ENCODE data around the gene ILDR1.

ILDR1 gene

DNA sequence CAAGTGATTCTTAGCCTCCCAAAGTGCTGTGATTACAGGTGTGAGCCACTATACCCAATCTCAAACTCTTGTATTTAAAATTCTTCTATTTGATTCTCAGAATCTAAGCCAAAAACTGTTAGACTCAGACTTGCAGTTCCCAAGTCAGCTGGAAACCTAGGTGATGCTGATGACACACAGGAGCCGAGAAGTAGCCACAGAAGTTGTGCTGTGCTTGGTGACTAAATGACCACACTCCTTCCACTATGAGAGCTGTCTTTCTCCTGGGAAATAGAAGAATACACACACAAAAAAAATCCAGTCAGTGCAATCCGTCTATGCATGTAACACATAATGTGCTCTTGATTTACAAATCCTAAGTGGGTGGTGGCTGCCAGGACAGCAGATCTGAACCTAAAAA is 33.9 kb downstream of the ILDR1 start:
- ATAC-seq (peak; percentile 96), DNase-seq (ENCODE audit: low spot score in 2 of 2) (no peak)
- Mint-ChIP-seq H3K9me3 (peaks cover 13% of the 10 kb centered on the region), H3K36me3 (no peaks in the 10 kb centered on the region), H3K4me3 (no peak overlapping the region), H3K4me1 (peaks cover 7% of the 10 kb centered on the region), H3K27ac (peak overlapping the region; percentile 1)

DNA sequence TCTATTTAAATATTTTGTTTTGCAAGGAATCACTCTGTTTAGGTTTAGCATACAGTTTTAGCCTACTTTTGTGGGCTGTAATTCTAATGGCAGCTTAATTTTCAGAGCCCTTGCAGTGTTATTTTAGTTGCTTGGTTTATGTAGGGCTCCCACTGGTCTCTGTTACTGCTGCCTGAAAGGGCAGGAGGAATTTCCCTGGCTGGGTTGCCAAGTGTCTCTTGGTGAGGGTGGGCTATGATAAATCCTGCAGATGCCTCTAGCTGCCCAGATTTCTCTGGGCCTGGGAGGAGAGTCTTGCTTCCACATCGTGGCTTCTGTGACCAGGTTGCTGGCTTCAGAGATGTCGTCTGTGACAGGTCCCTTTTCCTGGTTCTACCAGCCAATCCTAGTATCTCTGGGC is 36.2 kb downstream of the ILDR1 start:
- Mint-ChIP-seq H3K36me3 (no peaks in the 10 kb centered on the region), H3K4me3 (no peak overlapping the region)
- DNase-seq (ENCODE audit: low spot score in 2 of 2) = no peak

DNA sequence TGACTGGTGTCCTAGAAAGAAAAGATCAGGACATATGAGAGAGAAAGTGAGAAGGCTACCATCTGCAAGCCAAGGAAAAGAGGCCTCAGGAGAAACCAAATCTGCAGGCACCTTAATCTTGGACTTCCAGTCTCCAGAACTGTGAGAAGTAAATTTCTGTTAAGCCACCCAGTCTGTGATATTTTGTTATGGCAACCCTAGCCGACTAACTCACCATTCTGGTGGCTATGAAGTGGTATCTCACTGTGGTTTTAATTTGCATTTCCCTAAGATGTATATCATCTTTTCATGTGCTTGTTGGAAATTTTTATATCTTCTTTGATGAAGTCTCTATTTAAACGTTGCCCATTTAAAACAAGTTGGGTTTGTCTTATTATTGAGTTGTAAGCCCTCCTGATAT is 40.6 kb downstream of the ILDR1 start:
- ATAC-seq (peak; percentile 34), DNase-seq (ENCODE audit: low spot score in 2 of 2) (no peak)
- no peaks in the 10 kb centered on the region for H3K36me3 Mint-ChIP-seq
- no peak overlapping the region for H3K27ac Mint-ChIP-seq
- peaks cover 22% of the 10 kb centered on the region for H3K9me3 Mint-ChIP-seq
- H3K4me1 Mint-ChIP-seq = no peaks in the 10 kb centered on the region
- H3K4me3 Mint-ChIP-seq = no peak overlapping the region

More for the DNA sequence above, 36.2 kb downstream of the ILDR1 start:
- Mint-ChIP-seq H3K27ac (no peak overlapping the region), H3K4me1 (peaks cover 7% of the 10 kb centered on the region), H3K9me3 (peaks cover 13% of the 10 kb centered on the region)
- ATAC-seq = no peak

DNA sequence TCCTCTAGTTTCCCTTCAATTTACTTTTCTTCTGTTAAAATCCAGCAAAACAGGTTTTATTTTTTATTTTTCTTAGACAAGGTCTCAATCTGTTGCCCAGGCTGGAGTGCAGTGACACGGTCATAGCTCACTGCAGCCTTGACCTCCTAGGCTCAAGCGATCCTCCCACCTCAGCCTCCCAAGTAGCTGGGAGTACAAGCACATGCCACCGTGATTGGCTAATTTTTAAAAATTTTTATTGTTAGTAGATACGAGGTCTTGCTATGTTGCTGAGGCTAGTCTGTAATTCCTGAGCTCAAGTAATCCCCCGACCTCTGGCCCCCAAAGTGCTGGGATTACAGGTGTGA is 41.6 kb downstream of the ILDR1 start:
- Mint-ChIP-seq H3K36me3 (no peaks in the 10 kb centered on the region), H3K4me1 (no peaks in the 10 kb centered on the region), H3K27ac (no peak overlapping the region), H3K4me3 (no peak overlapping the region), H3K9me3 (peaks cover 22% of the 10 kb centered on the region)
- DNase-seq (ENCODE audit: low spot score in 2 of 2) (no peak), ATAC-seq (no peak)

DNA sequence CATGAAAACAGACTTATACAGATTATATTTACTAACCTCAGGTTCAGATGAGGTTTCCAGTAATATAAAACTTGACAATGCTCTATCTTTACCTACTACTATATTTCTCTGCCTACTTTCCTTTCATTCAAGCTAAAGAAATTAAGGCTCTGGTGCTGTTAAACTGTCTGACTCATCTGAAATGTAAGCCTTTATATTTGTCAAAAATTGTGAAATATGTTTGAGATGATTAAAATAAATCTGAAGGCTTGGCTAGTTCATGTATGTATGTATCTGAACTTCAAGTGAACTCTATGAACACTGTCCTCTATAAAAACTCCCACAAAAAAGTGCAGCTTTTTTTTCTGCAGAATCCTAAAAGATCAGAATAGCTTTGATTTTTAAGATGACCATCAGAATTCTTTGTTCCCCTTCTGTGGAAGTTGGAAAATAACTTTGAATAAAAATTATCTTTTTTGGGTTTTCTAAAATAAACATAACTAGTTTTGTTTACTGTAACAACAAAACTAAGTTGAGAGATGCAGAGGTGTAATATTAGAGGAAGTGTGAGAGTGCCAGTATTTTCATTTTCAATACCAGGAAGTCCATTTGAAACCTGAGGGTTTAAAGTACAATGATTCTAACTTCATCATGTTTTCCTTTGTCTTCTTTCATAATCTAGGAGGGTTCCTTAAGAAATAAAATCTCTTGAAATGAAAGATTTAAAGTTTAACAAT is 42.2 kb downstream of the ILDR1 start:
- DNase-seq (ENCODE audit: low spot score in 2 of 2) (no peak), ATAC-seq (no peak)
- no peak overlapping the region for H3K4me3 Mint-ChIP-seq
- peaks cover 18% of the 10 kb centered on the region for H3K9me3 Mint-ChIP-seq
- H3K27ac Mint-ChIP-seq = no peak overlapping the region
- no peaks in the 10 kb centered on the region for H3K36me3 Mint-ChIP-seq
- H3K4me1 Mint-ChIP-seq = no peaks in the 10 kb centered on the region

DNA sequence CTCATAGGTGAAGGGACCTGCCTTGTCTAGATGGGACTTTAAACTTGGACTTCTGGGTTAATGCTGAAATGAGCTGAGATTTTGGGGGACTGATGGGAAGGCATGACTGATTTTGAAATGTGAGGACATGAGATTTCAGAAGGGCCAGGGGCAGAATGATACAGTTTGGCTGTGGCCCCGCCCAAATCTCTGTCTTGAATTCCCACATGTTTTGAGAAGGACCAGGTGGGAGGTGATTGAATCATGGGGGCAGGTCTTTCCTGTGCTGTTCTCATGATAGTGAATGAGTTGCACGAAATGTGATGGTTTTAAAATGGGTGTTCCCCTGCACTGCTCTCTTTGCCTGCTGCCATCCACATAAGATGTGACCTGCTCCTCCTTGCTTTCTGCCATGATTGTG is 42.8 kb downstream of the ILDR1 start:
- H3K36me3 Mint-ChIP-seq = no peaks in the 10 kb centered on the region
- DNase-seq (ENCODE audit: low spot score in 2 of 2) (no peak), ATAC-seq (no peak)
- H3K4me1 Mint-ChIP-seq = no peaks in the 10 kb centered on the region
- H3K9me3 Mint-ChIP-seq = peaks cover 15% of the 10 kb centered on the region
- H3K4me3 Mint-ChIP-seq = no peak overlapping the region
- no peak overlapping the region for H3K27ac Mint-ChIP-seq

DNA sequence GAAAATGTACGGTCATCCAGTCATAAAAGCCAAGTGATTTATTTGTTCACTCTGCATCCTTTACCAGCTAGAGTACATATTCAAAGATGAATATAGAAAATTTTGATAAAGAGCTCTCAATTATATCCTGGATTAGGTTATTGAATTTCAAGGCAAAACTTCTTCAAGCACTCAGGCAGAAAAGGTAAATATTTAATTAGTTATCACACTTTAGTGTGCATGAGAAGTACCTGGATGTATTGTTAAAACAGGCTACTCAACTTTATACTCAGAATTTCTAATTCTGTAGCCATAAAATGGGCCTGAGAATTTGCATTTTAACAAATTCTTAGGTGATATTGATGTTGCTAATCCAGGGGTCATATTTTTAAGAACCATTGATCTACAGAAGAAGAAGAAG is 45.3 kb downstream of the ILDR1 start:
- Mint-ChIP-seq H3K36me3 (no peaks in the 10 kb centered on the region), H3K27ac (no peak overlapping the region), H3K4me1 (no peaks in the 10 kb centered on the region), H3K4me3 (no peak overlapping the region), H3K9me3 (peaks cover 9% of the 10 kb centered on the region)
- no peak for ATAC-seq
- no peak for DNase-seq (ENCODE audit: low spot score in 2 of 2)

DNA sequence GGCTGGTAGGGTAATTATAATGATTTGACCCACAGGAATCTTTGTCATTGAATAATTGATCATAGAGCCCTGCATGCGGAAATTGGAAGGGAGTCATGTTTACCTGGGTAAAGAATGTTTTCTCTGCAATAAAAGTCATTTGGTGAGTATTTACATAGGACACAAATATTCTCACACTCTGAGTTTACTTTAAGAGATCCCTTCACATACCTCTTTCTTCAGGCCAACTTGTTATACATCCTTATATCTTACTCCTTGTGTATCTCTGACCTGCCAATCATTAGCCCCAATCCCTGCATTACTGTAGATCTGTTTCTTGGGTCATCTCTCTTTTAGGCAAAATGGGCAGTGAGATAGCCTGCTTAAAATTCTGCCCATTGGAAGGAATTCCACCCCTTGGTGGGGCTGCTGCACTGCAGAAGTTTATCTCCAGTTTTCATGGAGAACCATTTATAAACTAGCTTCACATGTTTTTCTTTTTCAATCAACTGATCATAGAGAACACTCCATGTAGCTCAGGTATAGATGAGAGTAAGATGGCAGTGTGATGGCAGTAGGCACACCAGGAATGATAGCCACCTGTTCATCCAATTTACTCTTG is 46.2 kb downstream of the ILDR1 start:
- ATAC-seq (no peak), DNase-seq (ENCODE audit: low spot score in 2 of 2) (no peak)
- no peaks in the 10 kb centered on the region for H3K36me3 Mint-ChIP-seq
- H3K9me3 Mint-ChIP-seq = peaks cover 9% of the 10 kb centered on the region
- H3K4me3 Mint-ChIP-seq = no peak overlapping the region
- H3K4me1 Mint-ChIP-seq = no peaks in the 10 kb centered on the region
- H3K27ac Mint-ChIP-seq = no peak overlapping the region

DNA sequence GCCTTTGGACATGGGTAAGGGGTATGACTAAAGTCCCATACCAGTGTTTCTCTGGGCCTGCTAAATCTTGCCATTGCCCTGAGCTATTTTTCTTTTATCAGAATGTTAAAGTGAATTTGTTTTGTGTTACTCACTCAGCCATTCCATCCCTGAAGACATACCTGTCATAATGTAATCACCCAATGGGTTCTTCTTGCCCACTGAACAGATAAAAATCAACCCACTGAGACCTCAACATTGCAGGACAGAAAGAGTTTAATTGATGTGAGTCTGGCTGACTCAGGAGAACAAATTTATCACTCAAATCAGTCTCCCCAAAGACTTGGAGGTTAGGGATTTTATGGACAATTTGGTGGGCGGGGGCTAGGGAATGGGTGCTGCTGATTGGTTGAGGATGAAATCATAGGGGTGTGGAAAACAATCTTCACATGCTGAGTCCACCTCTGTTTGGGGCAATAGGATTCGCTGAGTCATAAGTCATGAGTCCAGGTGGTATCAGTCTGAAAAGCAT is 47.4 kb downstream of the ILDR1 start:
- peaks cover 9% of the 10 kb centered on the region for H3K9me3 Mint-ChIP-seq
- H3K27ac Mint-ChIP-seq = no peak overlapping the region
- no peak overlapping the region for H3K4me3 Mint-ChIP-seq
- no peaks in the 10 kb centered on the region for H3K36me3 Mint-ChIP-seq
- ATAC-seq = no peak
- H3K4me1 Mint-ChIP-seq = no peaks in the 10 kb centered on the region
- no peak for DNase-seq (ENCODE audit: low spot score in 2 of 2)

DNA sequence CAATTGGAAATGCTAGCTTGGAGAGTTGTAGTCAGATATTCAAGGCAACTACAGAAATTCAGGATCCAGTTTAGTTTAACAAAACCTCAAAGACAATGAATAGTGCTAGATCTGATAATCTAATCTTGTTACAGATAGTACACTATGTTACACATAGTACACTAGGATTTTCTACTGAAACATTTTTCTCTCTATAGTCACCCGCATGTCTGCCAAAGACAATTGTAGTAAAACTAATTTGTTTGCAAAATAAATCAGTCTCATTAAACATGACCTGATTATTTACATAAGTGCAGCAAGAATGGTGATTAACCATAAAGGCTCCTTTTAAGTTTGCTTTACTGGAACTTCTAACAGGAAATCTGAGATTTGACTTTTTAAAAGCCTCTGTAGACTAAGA is 52.0 kb downstream of the ILDR1 start:
- Mint-ChIP-seq H3K9me3 (no peaks in the 10 kb centered on the region), H3K36me3 (no peaks in the 10 kb centered on the region), H3K4me1 (no peaks in the 10 kb centered on the region), H3K4me3 (no peak overlapping the region), H3K27ac (no peak overlapping the region)
- DNase-seq (ENCODE audit: low spot score in 2 of 2) (no peak), ATAC-seq (no peak)

DNA sequence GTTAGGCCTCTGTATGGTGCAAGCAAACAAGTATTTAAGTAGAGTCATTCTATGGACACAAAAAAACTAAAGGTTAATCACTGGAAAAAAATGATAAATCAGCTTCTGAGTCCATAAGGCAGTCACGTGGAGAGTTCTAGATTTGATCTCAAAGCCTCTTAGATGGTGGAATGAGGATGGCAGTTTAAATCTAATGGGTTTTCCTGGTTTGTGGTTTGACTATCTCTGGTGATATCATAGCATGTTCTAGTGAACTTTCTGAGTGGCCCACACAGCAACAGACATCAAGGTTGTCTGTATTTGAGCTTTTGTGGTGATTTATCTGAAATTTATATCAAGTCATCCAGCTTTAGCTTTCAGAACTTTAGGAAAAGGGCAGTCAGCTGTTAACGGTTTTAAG is 52.4 kb downstream of the ILDR1 start:
- ATAC-seq (no peak), DNase-seq (ENCODE audit: low spot score in 2 of 2) (no peak)
- no peaks in the 10 kb centered on the region for H3K9me3 Mint-ChIP-seq
- H3K4me1 Mint-ChIP-seq = no peaks in the 10 kb centered on the region
- H3K27ac Mint-ChIP-seq = no peak overlapping the region
- H3K36me3 Mint-ChIP-seq = no peaks in the 10 kb centered on the region
- no peak overlapping the region for H3K4me3 Mint-ChIP-seq

DNA sequence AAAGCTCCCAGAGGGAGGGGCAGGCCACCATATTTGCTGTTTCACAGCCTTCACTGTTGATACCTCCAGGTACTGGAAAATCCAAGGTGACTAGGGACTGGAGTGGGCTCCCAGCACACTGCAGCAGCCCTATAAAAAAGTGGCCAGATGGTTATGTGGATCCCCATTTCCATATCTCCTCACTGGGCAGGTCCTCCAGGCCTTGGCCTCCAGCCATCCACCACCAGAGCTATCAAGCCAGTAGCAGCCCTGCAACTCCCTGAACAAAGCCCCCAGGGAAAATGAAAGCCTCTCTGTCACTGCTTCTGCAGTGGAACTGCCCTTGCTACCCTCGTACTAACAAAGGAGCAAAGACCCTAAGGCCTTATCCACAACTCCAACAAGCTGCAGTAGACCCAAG is 58.4 kb downstream of the ILDR1 start:
- Mint-ChIP-seq H3K36me3 (no peaks in the 10 kb centered on the region), H3K27ac (no peak overlapping the region), H3K9me3 (no peaks in the 10 kb centered on the region), H3K4me3 (no peak overlapping the region), H3K4me1 (no peaks in the 10 kb centered on the region)
- no peak for DNase-seq (ENCODE audit: low spot score in 2 of 2)
- no peak for ATAC-seq

DNA sequence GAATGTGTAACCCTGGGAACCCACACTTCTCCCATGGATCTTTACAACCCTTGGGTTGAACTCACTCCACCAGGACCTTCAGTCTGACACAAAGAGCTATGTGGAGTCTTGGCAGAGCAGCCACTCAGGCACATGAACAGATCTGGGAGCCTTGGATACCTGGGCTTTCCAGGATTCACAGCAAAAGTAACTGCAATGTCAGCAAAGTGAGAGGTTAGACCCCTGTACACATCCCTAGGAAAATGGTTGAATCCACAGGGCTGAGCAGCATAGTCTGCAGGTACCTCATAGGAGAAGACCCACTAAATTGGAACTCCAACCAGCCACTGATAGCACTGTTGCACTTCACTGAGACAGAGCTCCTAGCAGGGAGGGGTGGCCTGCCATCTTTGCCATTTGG is 59.6 kb downstream of the ILDR1 start:
- Mint-ChIP-seq H3K36me3 (no peaks in the 10 kb centered on the region), H3K27ac (no peak overlapping the region), H3K9me3 (no peaks in the 10 kb centered on the region), H3K4me3 (no peak overlapping the region), H3K4me1 (no peaks in the 10 kb centered on the region)
- DNase-seq (ENCODE audit: low spot score in 2 of 2) = no peak
- ATAC-seq = no peak

DNA sequence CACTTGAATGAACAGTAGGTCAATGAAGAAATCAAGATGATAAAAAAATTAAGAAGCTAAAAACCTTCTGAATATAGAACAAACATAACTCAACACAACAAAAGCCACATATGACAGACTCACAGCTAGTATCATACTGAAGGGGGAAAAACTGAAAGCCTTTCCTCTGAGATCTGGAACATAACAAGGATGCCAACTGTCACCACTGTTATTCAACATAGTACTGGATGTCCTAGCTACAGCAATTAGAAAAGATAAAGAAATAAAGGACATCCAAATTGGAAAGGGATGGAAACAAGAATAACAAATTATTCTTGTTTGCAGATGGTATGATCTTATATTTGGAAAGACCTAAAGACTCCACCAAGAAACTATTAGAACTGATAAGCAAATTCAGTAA is 60.8 kb downstream of the ILDR1 start:
- no peak for ATAC-seq
- H3K4me3 Mint-ChIP-seq = no peak overlapping the region
- no peak for DNase-seq (ENCODE audit: low spot score in 2 of 2)
- H3K9me3 Mint-ChIP-seq = no peaks in the 10 kb centered on the region
- no peaks in the 10 kb centered on the region for H3K36me3 Mint-ChIP-seq
- no peak overlapping the region for H3K27ac Mint-ChIP-seq
- no peaks in the 10 kb centered on the region for H3K4me1 Mint-ChIP-seq

DNA sequence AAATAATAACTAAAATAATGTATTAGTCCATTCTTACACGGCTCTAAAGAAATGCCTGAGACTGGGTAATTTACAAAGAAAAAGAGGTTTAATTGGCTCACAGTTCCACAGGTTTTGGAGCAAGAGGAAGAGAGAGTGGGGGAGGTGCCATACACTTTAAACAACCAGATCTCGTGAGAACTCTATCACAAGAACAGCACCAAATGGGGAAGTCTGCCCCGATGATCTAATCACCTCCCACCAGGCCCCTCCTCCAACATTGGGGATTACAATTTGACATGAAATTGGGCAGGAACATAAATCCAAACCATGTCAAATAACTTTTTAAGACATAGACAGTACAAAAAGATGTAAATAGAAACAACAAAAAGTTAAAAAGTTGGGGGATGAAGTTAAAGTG is 63.2 kb downstream of the ILDR1 start:
- H3K9me3 Mint-ChIP-seq = no peaks in the 10 kb centered on the region
- no peak for ATAC-seq
- no peak for DNase-seq (ENCODE audit: low spot score in 2 of 2)
- no peaks in the 10 kb centered on the region for H3K36me3 Mint-ChIP-seq
- no peak overlapping the region for H3K27ac Mint-ChIP-seq
- no peaks in the 10 kb centered on the region for H3K4me1 Mint-ChIP-seq
- no peak overlapping the region for H3K4me3 Mint-ChIP-seq

DNA sequence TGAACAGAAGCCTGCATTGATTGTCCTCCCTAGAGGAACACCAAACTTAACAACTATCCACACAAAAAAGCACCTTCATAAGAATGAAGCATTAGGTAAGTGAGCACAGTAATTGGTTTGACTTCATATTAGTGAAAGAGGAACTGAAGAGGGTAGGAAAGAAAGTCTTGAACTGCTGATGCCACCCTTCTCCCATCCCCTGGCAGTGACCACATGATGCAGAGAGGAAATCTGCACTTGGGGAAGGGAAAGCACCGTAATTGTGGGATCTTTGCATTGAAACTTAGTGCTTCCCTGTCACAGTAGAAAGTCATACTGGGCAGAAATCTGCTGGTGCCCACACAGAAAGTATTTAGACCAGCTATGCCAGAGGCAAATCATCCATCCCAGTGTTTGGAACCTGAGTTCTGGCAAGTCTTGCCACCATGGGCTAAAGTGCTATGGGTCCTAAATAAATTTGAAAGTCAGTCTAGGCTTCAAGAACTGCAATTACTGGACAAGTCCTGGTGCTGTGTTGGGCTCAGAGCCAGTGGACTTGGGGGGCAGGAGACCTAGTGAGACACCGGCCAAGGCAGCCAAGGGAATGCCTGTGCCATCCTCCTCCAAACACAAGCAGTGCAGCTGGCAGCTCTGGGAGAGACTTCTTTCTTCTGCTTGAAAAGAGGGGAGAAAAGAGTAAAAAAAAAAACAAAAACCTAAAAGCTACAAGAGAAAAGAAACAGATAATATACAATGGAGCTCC is 64.2 kb downstream of the ILDR1 start:
- no peaks in the 10 kb centered on the region for H3K4me1 Mint-ChIP-seq
- H3K36me3 Mint-ChIP-seq = no peaks in the 10 kb centered on the region
- no peak overlapping the region for H3K27ac Mint-ChIP-seq
- H3K9me3 Mint-ChIP-seq = no peaks in the 10 kb centered on the region
- no peak for DNase-seq (ENCODE audit: low spot score in 2 of 2)
- no peak overlapping the region for H3K4me3 Mint-ChIP-seq
- ATAC-seq = no peak
